Measurements from ENCODE around the gene CMTM6.
"Not testable (repeated sequence)": the region's sequence is repeated elsewhere in the genome, so short reads cannot be mapped to it uniquely, and the experiment has no call there.

Gene CMTM6, protein sequence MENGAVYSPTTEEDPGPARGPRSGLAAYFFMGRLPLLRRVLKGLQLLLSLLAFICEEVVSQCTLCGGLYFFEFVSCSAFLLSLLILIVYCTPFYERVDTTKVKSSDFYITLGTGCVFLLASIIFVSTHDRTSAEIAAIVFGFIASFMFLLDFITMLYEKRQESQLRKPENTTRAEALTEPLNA

DNA sequence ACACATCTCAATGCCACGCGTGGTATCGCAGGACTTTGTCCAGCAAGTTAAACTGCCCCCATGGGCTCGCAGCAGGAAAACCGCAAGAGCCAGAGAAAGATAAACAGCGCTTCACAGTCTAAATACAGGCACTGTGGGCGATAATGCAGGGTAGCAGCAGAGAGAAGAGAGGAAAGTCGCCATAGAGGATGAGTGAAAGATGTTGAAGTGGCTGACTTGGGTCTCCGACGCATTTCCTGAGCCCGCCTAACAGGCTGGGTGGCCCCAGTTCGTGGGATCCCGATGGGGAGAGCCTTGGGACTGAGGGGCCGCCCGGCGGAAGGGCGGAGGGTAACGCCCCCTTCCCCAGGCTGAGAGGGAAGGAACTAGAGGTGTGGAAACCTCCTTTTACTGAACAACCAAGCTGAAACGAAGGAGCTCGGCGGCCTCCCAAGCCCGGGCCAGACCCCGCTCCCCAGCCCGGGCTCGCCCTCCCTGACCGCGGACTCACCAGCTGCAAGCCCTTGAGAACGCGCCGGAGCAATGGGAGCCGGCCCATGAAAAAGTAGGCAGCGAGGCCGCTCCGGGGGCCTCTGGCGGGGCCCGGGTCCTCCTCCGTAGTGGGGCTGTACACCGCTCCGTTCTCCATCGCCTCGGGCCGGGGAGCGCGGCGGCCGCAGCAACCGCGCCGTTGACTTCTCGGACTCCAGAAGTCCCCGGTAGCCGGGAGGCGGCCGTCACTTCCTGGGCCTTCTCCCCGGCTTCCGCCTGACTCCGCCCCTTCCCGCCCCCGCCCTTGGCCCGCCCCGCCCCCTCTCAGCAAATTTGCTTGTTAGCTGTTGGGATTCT, at the start of gene CMTM6:
Gene CMTM6, minus strand, starts transcription at position 735 of the 828 bp plus-strand sequence. Its CDS starts 107 bp downstream, at position 628.
- no peak for FAIRE-seq

DNA sequence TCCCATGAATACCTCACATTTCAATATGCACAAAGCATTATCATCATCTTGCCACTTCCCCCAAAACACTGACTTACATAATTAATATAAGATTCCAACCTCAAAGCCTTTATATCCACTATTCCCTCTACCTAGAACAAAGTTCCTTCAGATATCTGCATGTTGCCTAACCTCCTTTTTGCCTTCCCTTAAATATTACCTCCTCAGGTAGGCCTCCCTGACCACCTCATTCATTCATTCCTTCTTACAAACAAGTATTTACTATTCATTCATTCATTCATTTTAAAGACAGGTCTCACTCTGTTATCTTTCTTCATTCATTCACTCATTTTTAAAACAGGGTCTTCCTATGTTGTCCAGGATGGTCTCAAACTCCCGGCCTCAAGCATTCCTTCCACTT, 49.4 kb upstream of the CMTM6 start:
- no peak for FAIRE-seq

DNA sequence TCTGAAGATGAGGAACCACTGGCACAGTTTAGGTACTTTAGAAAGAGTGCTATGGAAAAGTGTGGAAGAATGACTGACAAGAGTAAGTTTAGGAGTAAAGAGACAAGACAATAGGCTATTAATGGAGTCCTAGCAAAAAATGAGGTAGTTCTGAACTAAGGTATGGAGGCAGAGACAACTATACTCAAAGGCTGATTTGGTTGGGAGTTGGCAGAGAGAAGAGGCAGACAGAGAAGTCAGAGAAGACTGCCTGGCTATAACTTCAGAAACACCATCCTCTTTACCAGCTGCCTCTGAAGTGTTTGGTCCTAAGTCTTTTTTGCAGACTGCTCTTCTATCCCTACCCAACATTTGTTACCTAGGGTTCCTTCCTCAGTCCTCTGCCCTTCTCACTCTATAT, 48.8 kb upstream of the CMTM6 start:
- no peak for FAIRE-seq

DNA sequence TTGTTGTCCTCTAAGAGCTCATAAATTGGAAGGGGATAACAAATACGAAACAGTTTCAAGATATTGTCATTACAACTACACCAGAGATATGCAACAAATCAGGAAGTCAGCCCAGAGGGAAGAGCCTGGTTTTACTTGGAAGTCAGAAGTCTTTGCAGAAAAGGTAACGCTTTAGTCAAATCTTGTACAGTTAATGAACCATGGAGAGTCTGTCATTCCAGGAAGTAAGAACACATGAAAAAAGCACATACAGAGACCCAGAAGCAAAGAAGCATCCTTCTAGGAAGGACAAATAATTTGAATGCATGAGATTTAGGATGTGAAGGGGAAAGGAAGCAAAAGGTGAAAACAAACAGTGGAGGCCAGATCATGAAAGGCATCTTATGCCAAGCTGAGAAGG, 48.4 kb upstream of the CMTM6 start:
- no peak for FAIRE-seq

DNA sequence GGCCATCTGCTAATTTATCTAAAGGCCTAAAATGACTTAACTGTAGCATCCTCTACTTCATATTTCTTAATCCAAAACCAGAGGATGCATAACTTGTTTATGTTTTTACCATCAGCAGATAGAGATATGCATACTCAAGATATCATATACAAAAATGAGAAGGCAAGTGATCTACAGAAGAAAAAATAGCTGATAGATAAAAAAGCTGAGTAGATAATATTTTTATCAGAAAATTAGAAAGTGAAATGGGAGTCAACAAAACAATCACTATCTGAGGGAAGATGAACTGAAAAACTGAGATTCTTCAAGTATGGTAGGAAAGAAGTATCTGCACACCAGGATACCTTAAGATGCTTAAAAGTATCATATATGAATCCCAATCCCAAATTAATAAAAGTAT, 42.7 kb upstream of the CMTM6 start:
- FAIRE-seq = no peak

DNA sequence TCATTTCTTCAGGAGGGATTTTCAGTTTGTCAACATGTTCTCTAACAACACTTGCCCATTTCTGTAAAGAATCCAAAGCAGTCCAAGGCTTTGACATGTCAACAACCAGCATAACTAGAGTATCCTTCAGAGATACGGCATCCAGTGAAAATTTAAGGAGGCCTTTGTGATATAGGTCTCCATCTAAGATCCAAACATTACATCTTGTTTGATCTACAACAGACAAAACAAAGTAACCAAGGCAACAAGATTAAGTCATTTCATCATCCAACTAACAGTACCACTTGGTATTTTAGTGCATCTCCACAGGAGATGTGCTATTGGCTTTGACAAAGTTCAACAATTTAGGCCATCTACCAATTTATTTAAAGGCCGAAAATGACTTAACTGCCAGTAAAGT, 42.2 kb upstream of the CMTM6 start:
- FAIRE-seq = no peak

DNA sequence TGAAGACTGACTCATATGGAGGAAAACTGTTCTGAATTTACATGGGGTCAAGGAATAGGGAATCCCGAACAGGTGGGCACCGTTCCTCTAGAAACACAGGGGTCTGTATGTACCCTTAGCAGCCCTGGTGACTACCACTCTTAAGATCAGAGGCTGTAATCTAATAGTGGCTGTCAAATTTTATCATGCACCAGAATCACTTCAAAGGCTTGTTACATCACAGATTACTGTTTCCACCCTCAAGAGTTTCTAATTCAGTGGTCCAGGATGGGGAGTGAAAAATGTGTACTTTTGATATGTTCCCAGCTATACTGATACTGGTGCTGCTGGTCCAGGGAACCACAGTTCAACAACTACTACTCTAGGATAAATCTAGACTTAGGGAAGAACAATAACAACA, 40.2 kb upstream of the CMTM6 start:
- no peak for FAIRE-seq

DNA sequence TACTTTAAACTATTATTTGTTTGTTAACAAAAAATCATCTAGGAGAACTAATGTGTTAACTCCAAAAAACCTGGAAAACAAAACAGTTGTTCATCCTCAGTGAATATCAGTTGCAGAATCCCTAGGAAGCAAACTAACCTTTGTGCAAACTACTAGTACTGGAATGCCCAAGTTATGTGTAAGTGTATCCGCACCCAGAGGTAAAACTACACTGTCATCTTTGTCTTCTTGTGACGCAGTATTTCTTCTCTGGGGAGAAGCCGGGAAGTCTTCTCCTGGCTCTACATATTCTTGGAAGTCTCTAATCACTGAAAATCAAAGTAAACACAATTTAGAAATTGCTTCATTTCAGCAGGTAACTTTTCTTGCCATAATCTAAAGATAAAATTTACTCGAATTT, 38.2 kb upstream of the CMTM6 start:
- FAIRE-seq = no peak

DNA sequence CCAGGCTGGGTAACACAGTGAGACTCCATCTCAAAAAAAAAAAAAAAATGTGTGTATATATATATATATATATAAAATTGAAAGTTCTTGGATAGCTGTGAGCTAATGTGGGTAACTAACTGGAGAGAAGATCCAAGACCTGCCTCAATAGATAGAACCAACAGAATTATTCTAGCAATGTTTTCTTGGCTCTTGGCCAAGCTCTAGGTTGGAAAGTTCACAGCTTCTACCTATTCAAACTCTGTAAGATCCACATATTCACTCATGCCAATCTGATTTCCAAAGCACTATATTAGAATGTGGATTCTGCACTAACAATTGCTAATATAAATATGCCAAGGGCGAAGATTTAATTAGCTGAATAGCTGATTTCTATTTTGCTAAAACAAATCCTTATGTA, 29.8 kb upstream of the CMTM6 start:
- no peak for FAIRE-seq

DNA sequence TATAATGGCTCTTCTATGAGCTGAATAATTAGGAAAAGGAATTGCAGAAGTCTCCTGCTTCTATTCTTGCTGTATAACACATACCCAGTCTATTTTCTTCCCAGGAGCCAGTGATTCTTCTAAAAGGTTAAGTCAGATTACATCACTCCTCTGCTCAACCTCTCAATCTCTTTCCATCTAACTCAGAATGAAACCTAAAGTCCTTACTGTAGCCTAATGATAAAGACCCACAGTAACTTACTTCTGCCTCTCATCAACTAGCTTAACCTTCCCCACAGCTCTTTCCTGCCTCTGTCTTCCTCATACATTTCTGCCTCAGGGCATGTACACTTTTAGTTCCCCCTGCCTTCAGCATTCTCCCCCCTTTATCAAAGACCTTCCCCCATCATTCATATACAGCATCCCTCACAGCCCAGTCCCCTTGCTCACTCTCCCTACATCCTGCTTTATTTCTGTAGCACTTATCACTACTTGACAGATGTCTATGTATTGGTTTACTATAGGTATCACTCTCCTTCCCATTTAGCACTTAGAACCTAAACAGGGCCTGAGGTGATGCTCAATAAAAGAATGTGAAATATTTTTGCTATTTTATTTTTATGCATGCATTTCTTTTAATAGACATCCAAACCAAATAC, 28.5 kb upstream of the CMTM6 start:
- no peak for FAIRE-seq

DNA sequence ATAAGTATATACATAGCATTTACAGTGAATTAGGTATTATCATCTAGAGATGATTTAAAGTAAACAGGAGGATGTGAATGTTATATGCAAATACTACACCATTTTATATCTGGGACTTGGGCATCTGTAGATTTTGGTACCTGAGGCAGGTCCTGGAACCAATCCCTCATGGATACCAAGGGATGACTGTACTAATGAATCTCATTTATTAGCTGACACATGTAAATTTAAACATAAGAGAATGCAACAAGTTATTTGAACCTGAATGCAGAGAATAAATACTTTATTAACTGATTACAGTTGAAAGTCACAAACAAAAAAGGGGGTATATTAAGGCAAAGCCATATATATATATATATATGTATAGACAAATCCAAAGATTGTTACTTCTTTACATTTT, 23.1 kb upstream of the CMTM6 start:
- FAIRE-seq = no peak

DNA sequence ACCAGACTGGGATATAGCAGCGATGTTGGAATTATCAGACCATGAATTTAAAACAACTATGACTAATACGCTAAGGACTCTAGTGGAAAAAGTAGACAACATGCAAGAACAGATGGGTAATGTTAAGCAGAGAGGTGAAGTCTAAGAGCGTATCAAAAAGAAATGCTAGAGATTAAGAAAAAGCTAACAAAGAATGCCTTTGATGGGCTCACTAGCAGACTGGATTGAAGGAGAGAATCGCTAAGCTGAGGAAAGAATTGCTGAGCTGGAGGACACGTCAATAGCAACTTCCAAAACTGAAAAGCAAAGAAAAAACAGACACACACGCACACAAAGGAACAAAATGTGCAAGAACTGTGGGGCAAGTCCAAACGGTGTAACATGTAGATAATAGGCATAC, 20.0 kb upstream of the CMTM6 start:
- no peak for FAIRE-seq

DNA sequence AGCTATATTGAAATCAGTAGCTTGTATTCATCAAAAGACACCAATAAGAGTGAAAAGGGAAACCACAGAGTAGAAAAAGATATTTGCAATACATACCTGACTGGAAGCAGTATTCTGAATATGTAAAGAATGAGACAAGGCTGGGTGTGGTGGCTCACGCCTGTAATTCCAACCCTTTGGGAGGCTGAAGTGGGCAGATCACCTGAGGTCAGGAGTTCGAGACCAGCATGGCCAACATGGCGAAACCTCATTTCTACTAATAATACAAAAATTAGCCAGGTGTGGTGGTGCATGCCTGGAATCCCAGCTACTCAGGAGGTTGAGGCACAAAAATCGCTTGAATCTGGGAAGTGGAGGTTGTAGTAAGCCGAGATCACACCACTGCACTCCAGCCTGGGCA, 16.3 kb upstream of the CMTM6 start:
- not testable (repeated sequence) for FAIRE-seq

DNA sequence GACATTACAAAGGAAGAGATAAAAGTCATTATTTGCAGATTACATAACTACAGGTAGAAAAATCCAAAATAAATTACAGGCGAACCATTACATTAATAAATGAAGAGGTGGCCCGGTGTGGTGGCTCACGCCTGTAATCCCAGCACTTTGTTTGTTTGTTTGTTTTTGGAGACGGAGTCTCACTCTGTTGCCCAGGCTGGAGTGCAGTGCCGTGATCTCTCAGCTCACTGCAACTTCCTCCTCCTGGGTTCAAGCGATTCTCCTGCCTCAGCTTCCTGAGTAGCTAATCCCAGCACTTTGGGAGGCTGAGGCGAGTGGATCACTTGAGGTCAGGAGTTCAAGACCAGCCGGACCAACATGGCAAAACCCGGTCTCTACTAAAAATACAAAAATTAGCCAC, 14.1 kb upstream of the CMTM6 start:
- FAIRE-seq = not testable (repeated sequence)

DNA sequence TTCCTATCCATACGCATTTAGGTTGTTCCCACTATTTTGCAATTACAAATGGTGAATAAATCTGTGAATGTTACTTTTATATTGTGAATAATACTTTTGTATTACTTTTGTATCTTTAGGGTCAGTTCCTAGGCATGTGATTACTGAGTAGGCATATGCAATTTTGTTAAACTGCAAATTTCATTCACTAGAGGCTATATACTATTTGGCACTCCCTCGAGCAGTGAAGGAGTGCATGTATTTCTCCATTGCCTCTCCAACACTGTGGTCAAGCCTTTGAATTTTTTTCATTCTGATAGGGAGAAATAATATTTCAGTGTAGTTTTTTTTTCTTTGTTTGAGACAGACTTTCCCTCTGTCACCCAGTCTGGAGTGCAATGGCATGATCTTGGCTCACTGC, 8.4 kb upstream of the CMTM6 start:
- FAIRE-seq = no peak

DNA sequence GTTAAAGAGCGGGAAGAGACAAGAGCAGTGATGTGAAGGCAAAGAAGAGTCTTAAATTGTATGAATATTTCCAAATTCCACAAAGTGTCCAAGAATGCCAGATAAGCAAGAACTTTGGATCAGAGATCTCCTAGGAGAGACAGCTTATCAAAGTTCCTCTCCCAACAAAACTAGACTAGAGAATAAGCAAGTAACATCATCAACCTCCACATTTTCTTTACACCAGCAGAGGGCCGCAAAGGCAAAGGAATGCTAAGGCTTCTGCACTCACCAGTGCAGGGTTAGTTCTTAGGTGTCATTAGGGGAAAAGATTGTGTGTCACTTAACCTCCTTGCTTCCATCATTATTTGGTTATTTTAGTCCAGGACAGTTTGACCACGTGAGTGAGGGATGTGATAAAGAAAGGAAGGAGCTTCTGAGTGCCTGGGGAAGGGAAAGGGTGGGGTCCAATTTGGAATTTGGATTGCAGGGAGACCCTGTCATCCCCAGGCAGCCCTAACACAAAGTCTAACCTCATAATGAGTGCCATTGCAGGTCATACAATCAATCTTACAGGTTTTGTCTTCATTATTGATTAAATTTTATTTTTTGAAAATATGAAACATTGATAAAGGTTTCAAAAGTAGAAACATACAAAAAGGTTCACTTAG, 7.5 kb upstream of the CMTM6 start:
- FAIRE-seq = peak; percentile 93

DNA sequence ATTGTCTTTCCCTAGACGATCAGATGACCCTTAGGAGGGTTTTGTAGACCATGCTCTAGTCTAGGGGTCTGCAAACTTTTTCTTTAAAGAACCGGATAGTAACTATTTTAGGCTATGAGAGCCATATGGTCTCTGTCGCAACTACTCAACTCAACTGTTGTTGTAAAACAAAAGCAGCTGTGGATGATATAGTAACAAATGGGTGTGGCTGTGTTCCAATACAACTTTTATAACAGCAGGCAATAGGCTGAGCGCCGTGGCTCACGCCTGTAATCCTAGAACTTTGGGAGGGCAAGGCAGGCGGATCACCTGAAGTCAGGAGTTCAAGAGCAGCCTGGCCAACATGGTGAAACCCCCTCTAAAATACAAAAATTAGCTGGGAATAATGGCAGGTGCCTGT, 6.1 kb upstream of the CMTM6 start:
- no peak for FAIRE-seq

DNA sequence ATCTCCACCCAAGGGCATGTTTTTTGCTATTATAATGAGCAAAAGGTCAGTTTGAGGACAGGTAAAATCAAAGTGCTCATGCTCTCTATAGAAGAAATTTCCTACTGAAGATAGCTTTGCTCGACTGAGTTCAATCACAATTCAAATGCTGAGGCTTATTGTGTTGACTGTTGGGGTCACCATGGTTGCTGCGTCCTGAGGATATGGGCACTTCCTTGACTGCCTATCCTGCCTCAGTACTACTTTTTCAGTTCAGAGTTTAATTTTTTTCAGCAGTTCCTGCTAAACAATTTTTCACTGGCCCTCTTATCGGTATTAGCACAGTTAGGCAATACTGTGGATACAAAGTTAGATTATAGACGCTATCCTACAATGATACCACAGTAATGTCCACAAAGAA, 3.8 kb upstream of the CMTM6 start:
- no peak for FAIRE-seq

DNA sequence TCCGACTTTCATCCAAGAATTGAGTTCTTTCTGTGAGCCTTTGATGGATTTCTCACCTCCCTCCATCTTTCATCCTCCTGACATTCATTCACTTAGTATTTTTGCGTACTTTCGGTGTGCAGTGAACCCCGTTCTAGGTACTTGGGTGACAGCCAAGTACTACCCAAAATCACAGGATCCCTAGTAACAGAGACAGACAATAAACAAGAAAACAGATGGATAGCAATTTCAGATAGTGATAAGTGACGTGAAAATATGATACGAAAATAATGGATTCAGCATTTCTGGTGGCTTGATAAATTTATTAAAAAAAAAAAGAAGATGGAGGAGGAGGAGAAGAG, 264 bp upstream of the CMTM6 start:
- no peak for FAIRE-seq

DNA sequence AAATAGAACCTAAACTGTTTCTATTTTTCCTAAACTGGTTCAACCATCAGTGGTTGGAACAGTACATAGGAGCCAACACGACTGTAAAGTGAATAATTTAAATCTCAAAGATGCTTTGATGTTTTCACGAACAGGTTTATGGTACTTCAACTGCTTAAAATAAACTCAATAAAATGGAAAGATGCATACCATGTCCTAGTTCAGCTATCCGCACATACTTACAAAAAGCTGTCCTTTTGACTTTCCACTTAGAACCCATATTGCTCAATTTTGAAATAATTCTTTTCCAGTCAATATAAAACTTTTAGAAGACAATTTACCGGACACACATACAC, 902 bp downstream of the CMTM6 start:
- FAIRE-seq = no peak

DNA sequence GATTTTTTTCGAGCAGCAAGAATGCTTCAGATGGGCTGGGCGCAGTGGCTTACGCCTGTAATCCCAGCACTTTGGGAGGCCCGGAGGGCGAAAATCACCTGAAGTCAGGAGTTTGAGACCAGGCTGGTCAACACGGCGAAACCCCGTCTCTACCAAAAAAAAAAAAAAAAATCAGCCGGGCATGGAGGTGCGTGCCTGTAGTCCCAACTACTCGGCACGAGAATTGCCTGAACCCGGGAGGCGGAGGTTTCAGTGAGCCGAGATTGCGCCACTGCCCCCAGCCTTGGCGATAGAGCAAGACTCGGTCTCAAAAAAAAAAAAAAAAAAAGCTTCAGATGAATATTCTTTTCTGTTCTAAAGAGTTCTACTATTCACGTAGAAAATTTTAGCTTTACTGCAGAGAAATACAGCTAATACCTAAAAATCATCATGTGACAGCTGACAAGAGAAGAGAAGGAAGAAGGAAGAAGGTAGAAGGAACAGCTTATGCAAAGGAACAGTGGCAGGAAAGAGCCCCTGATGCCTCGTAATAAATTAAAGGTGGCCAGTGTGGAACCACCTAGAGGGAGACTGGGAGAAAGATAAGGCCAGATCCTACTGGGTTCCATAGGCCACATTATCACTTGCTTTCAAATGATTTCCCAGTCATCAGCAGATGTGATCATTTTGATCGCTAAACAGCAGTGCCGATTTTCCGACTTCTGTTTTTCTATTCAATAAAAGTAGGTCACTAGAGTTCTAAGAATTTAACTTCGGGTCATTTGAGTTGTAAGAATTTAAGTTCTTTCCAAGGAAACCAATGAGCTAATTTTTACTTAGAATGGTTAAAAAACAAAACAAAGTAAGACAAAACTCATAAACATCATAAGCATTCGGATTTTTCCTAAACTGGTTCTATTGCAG, 1.5 kb downstream of the CMTM6 start:
- FAIRE-seq = no peak

DNA sequence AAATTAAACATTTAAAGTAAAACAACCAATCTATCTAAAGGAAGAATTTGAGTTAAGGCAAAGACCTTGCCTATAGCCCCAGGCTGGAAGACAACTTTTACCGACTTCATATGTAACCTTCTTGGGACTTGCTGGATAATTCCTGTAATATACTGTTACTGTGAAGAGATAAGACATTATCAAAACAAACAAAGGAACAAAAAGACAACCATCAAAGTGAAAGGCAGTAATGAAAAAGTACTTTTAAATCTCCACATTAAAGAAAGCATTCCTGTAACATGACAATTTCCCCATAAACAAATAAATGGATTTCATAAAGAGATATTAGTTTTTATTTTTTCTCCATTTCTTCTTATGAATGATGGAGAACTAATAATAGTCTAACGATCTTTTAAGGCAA, 2.4 kb downstream of the CMTM6 start:
- no peak for FAIRE-seq

DNA sequence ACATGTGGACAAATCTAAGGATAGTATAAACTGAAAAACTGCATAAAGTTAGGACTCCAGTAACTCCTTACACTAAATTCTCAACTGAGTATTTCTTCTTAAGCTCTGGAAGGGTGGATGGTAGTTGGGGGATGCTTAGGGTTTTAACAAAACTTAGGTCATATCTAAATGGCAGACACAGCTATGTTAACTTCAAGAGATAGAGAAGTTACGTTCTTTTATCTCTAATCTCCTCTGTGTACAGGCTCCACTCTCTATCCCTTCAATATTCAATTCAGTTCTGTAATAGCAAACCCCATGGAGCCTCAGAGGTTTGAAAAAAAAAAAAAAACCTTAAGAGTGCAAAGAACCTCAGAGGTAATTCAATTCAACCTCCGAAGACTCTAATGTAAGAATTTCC, 3.1 kb downstream of the CMTM6 start:
- no peak for FAIRE-seq

Measured in A204.1 (cell line).